Endodermal cell (in vitro differentiated cells): Measurements from ENCODE around the gene DPYSL4. TPM values are rescaled to one million over a fixed set of nuclear protein-coding genes. Genes with fewer than 3 reads are reported as not detected.
A peak's percentile ranks its signal among the peaks of the same experiment; 100 is the strongest.

ENCODE experiments used
- DNase-seq: peaks from one replicate; pipeline ENCODE4 v3.0.0-alpha.2; 2017
- H3K27ac ChIP-seq: 2 replicates; pipeline ENCODE4 v1.5.1; 2013; ENCODE audit warnings: mild to moderate bottlenecking, low read depth, low read length, moderate library complexity
- H3K27me3 ChIP-seq: 2 replicates; pipeline ENCODE4 v1.6.1; 2013; ENCODE audit warnings: mild to moderate bottlenecking, low read length, moderate library complexity; ENCODE audit not compliant: insufficient read depth, control insufficient read depth, poor library complexity, severe bottlenecking
- H3K36me3 ChIP-seq: 2 replicates; pipeline ENCODE4 v1.7.0; 2013; ENCODE audit warnings: mild to moderate bottlenecking, low read length, moderate library complexity; ENCODE audit not compliant: control insufficient read depth, insufficient read depth
- H3K4me1 ChIP-seq: one replicate; pipeline ENCODE4 v1.7.0; 2013; ENCODE audit warnings: low read length; ENCODE audit not compliant: control insufficient read depth, insufficient read depth
- H3K4me3 ChIP-seq: 2 replicates; pipeline ENCODE4 v1.5.1; 2013; ENCODE audit warnings: mild to moderate bottlenecking, low read length, moderate library complexity
- H3K9ac ChIP-seq: 2 replicates; pipeline ENCODE4 v1.6.1; 2013; ENCODE audit warnings: mild to moderate bottlenecking, low read length, moderate library complexity; ENCODE audit not compliant: poor library complexity, severe bottlenecking; ENCODE audit errors: extremely low read depth
- H3K9me3 ChIP-seq: 2 replicates; pipeline ENCODE4 v1.6.1; 2013; ENCODE audit warnings: mild to moderate bottlenecking, low read length, moderate library complexity; ENCODE audit not compliant: control insufficient read depth
- H3K27ac Mint-ChIP-seq: 2 replicates; pipeline ENCODE4 v1.8.0; 2020; ENCODE audit warnings: mixed read lengths
- H3K27me3 Mint-ChIP-seq: 2 replicates; pipeline ENCODE4 v1.8.0; 2021; ENCODE audit warnings: mild to moderate bottlenecking, mixed read lengths; ENCODE audit not compliant: insufficient read depth
- H3K36me3 Mint-ChIP-seq: 2 replicates; pipeline ENCODE4 v1.8.0; 2020; ENCODE audit warnings: low read depth, mixed read lengths
- H3K4me1 Mint-ChIP-seq: 2 replicates; pipeline ENCODE4 v1.8.0; 2020; ENCODE audit warnings: mixed read lengths
- H3K4me3 Mint-ChIP-seq: 2 replicates; pipeline ENCODE4 v1.8.0; 2020; ENCODE audit warnings: mild to moderate bottlenecking, moderate library complexity, mixed read lengths
- H3K9me3 Mint-ChIP-seq: 2 replicates; pipeline ENCODE4 v1.8.0; 2020; ENCODE audit warnings: mild to moderate bottlenecking, mixed read lengths
- WGBS, 2 experiments: methylation state at CpG; one replicate each; pipeline versions ENCODE4 v1.1.5 to v1.1.7; 2013; ENCODE audit warnings: missing lambda C conversion rate in 2 of 2, mixed read lengths in 1 of 2; ENCODE audit not compliant: insufficient coverage in 1 of 2, insufficient read length in 1 of 2; 5-methylcytosine and 5-hydroxymethylcytosine counted together
- total RNA-seq, 2 donors: library from RNA; stranded (reverse); fragmentation: NEBNext Ultra II Directional in 1 of 2; extraction: Animal tissue kit (Norgen Biotek cat#: 25700) in 1 of 2; gene quantifications; 2 replicates in 1 of 2; 3 replicates in 1 of 2; pipeline ENCODE4 v1.2.1, GENCODE V29; 2021
- TF ChIP-seq, protein P1 (sequence below): fragments of 200-600 bp; sonication (generic); conservative IDR thresholded peaks from 2 replicates; pipeline ENCODE4 v1.5.0; 2021; ENCODE audit warnings: antibody characterized with exemption, mild to moderate bottlenecking

Gene DPYSL4
- total RNA-seq, 2 donors from 2014 or later, result 5.1 to 13.5 TPM

DNA sequence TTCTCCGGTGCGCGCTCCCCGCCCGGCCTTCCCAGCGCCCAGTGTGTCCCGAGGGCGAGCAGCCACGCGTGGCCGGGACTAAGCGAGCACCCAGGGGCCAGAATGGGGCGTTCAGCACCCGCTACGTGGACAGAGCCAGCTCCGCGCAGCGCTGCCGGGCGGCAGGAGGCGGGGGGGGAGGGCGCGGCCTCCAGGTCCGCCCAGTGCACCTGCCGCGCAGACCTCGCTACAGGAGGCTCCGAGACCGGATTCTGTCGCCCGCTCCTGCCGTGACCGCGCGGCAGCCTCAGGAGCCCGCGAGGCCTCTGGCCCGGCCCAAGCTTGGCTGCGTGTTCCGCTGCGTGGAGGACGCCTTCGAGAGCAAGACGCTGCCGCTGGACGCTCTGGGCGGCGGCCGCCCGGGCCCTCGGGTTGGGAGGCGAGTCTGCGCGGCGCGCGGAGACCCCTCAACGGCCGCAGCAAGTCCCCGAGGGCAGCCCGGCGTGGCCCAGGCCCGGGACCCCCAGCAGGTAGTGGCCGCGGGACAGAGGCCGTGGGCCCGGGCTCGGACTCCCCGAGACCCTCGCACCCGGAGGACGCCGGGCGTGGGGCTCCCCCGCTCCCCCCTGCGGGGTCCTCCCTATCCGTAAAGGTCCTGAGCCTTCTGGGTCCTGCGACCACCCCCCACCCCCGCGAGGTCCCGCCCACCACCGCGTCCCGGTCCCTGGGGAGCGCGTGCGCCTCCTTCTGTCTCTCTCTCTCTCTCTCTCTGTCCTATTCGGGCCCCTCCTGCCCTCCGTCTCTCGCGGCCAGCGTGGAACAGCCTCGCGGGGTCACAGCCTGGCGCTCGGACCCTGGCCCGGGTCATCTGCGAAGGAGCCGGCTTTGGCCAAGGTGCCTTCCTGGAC is 904 bp upstream of the DPYSL4 start:
- peak overlapping the region; percentile 29 for H3K4me3 Mint-ChIP-seq
- 5 to 8% methylated on average over 13 to 99 of the region's 99 CpGs for WGBS, 2 experiments
- Histone ChIP-seq H3K36me3 (no peaks in the 10 kb centered on the region), H3K4me3 (no peak overlapping the region), H3K27me3 (peaks cover 91% of the 10 kb centered on the region), H3K27ac (no peak overlapping the region), H3K4me1 (no peaks in the 10 kb centered on the region), H3K9ac (no peak overlapping the region), H3K9me3 (no peaks in the 10 kb centered on the region)
- H3K27ac Mint-ChIP-seq, result no peak overlapping the region
- no peaks in the 10 kb centered on the region for H3K4me1 Mint-ChIP-seq
- peaks cover 73% of the 10 kb centered on the region for H3K27me3 Mint-ChIP-seq
- peak; percentile 87 for DNase-seq
- TF ChIP-seq, protein P1, sequence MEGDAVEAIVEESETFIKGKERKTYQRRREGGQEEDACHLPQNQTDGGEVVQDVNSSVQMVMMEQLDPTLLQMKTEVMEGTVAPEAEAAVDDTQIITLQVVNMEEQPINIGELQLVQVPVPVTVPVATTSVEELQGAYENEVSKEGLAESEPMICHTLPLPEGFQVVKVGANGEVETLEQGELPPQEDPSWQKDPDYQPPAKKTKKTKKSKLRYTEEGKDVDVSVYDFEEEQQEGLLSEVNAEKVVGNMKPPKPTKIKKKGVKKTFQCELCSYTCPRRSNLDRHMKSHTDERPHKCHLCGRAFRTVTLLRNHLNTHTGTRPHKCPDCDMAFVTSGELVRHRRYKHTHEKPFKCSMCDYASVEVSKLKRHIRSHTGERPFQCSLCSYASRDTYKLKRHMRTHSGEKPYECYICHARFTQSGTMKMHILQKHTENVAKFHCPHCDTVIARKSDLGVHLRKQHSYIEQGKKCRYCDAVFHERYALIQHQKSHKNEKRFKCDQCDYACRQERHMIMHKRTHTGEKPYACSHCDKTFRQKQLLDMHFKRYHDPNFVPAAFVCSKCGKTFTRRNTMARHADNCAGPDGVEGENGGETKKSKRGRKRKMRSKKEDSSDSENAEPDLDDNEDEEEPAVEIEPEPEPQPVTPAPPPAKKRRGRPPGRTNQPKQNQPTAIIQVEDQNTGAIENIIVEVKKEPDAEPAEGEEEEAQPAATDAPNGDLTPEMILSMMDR, result no peak
- peaks cover 5% of the 10 kb centered on the region for H3K36me3 Mint-ChIP-seq
- peaks cover 3% of the 10 kb centered on the region for H3K9me3 Mint-ChIP-seq

DNA sequence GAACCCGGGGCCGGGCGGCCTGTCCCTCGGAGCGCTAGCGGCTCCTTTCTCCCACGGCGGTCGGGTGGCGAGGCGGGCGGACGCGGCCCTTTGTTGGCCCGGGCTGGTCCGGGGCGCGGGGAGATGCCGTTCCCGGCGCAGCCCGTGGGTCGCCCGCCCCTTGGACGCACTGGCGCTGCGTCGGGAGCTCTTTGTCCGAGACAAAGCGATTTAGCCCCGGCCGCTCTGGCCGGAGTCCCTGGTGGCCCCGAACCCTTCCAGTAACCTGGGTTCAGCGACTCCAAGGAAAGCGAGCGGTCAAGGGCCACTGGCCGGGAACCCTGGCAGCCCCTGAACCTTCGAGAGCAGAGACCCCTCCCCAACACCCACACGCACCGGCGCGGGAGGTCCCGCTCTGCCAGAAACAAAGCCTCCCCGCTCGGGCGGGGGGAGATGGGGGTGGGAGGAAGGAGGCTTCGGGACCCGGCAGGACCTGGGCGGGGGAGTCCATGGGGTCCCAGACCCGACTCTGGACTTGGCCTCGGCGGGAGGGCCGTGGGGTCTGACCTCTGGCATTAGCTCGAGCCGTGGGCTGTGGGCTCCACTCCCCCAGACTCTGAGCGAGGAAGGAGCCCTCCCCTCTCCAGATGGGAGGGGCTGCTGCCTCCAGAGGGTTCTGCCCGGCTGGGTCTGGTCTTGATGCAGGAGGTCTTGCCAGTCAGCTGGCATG is 836 bp downstream of the DPYSL4 start:
- peaks cover 3% of the 10 kb centered on the region for H3K9me3 Mint-ChIP-seq
- H3K4me1 Mint-ChIP-seq, result no peaks in the 10 kb centered on the region
- 5 to 8% methylated on average over 12 to 52 of the region's 58 CpGs for WGBS, 2 experiments
- no peak overlapping the region for H3K27ac Mint-ChIP-seq
- peak overlapping the region; percentile 49 for H3K4me3 Mint-ChIP-seq
- H3K36me3 Mint-ChIP-seq, result peaks cover 11% of the 10 kb centered on the region
- TF ChIP-seq, protein P1, result no peak
- H3K9ac ChIP-seq, result no peak overlapping the region
- H3K36me3 ChIP-seq, result no peaks in the 10 kb centered on the region
- peaks cover 64% of the 10 kb centered on the region for H3K27me3 Mint-ChIP-seq
- H3K27ac ChIP-seq, result no peak overlapping the region
- peak; percentile 70 for DNase-seq
- H3K4me3 ChIP-seq, result peak overlapping the region; percentile 75
- no peaks in the 10 kb centered on the region for H3K4me1 ChIP-seq
- H3K27me3 ChIP-seq, result peaks cover 74% of the 10 kb centered on the region
- no peaks in the 10 kb centered on the region for H3K9me3 ChIP-seq

DNA sequence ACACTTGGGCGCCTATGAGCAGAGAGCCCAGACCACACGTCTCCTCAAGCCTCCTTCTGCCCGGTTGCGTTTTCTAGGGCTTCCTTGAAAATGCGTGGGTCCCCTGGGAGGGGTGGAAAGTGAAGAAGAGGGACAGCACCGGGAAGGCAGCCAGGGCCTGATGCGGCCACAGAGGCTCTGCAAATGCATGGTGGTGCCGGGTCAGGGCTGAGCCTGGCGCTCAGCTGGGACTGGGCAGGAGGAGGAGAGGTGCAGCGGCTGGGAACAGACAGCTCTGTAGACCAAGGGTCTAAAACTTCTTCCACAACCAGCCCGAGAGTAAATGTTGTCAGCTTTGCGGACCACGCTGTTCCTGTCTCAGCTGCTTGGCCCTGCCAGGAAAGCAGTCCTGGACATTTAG is 1.6 kb downstream of the DPYSL4 start:
- no peak for DNase-seq
- no peaks in the 10 kb centered on the region for H3K4me1 ChIP-seq
- no peak overlapping the region for H3K27ac ChIP-seq
- no peak overlapping the region for H3K4me3 ChIP-seq
- H3K27me3 ChIP-seq, result peaks cover 67% of the 10 kb centered on the region
- Mint-ChIP-seq H3K27ac (no peak overlapping the region), H3K4me1 (no peaks in the 10 kb centered on the region), H3K27me3 (peaks cover 56% of the 10 kb centered on the region), H3K4me3 (peak overlapping the region; percentile 49), H3K9me3 (peaks cover 3% of the 10 kb centered on the region), H3K36me3 (peaks cover 11% of the 10 kb centered on the region)
- H3K36me3 ChIP-seq, result no peaks in the 10 kb centered on the region
- 81 to 97% methylated on average over 9 to 13 of the region's 13 CpGs for WGBS, 2 experiments
- H3K9me3 ChIP-seq, result no peaks in the 10 kb centered on the region
- TF ChIP-seq, protein P1, result no peak
- no peak overlapping the region for H3K9ac ChIP-seq
